Karpas-422 (cell line): ENCODE results near the gene MAMDC4. TPM values are rescaled to one million over a fixed set of nuclear protein-coding genes. Genes with fewer than 3 reads are reported as not detected.
"Not testable (repeated sequence)": the region's sequence is repeated elsewhere in the genome, so short reads cannot be mapped to it uniquely, and the experiment has no call there.

Experiments
- DNase-seq: peaks from one replicate; pipeline ENCODE4 v3.0.0-alpha.2; 2015
- H2AFZ ChIP-seq: fragments of 200-600 bp; sonication (generic); 2 replicates; pipeline ENCODE4 v1.6.1; 2014; ENCODE audit warnings: antibody characterized with exemption, low read length, mixed read lengths
- H3K27ac ChIP-seq: fragments of 200-600 bp; sonication (generic); 2 replicates; pipeline ENCODE4 v1.5.1; 2014; ENCODE audit warnings: mild to moderate bottlenecking, low read length, moderate library complexity
- H3K27me3 ChIP-seq: fragments of 200-600 bp; sonication (generic); 2 replicates; pipeline ENCODE4 v1.6.1; 2014; ENCODE audit warnings: low read length, mixed read lengths
- H3K36me3 ChIP-seq: fragments of 200-600 bp; sonication (generic); 2 replicates; pipeline ENCODE4 v1.6.1; 2014; ENCODE audit warnings: low read length, mixed read lengths; ENCODE audit not compliant: insufficient read depth
- H3K4me1 ChIP-seq: fragments of 200-600 bp; sonication (generic); 2 replicates; pipeline ENCODE4 v1.6.1; 2014; ENCODE audit warnings: mild to moderate bottlenecking, low read length, mixed read lengths
- H3K4me2 ChIP-seq: fragments of 200-600 bp; sonication (generic); 2 replicates; pipeline ENCODE4 v1.6.1; 2014; ENCODE audit warnings: low read length, low read depth, mild to moderate bottlenecking; ENCODE audit not compliant: poor library complexity, severe bottlenecking
- H3K4me3 ChIP-seq: fragments of 200-600 bp; sonication (generic); 2 replicates; pipeline ENCODE4 v1.5.1; 2014; ENCODE audit warnings: mild to moderate bottlenecking, antibody characterized with exemption, low read length, mixed read lengths
- H3K79me2 ChIP-seq: fragments of 200-600 bp; sonication (generic); 2 replicates; pipeline ENCODE4 v1.6.1; 2014; ENCODE audit warnings: mild to moderate bottlenecking, low read length, mixed read lengths
- H3K9ac ChIP-seq: fragments of 200-600 bp; sonication (generic); 2 replicates; pipeline ENCODE4 v1.6.0; 2014; ENCODE audit warnings: low read length
- H3K9me2 ChIP-seq: fragments of 200-600 bp; sonication (generic), shearing (Covaris generic); replicated peaks from 2 replicates; pipeline ENCODE4 v1.6.0; 2014; ENCODE audit warnings: mild to moderate bottlenecking, low read length, moderate library complexity; ENCODE audit not compliant: insufficient read depth
- H3K9me3 ChIP-seq: fragments of 300-700, 200-600 bp; sonication (generic); 2 replicates; pipeline ENCODE4 v1.6.1; 2014; ENCODE audit warnings: low read length, mixed read lengths
- H4K20me1 ChIP-seq: fragments of 200-600 bp; sonication (generic); 2 replicates; pipeline ENCODE4 v1.6.1; 2014; ENCODE audit warnings: mild to moderate bottlenecking, antibody characterized with exemption, low read length, low read depth; ENCODE audit not compliant: insufficient read depth
- total RNA-seq: library from RNA; depleted of rRNA; stranded (reverse); fragments of >200 nt; shearing (Covaris generic); gene quantifications from 2 replicates; pipeline ENCODE4 v1.2.3, GENCODE V29; 2014; ENCODE audit warnings: low replicate concordance

Gene MAMDC4
- total RNA-seq, 1 experiment from 2014 or later: 7.9 TPM

- H3K27ac ChIP-seq: no peak overlapping the region
- no peaks in the 10 kb centered on the region for H4K20me1 ChIP-seq
- no peak overlapping the region for H3K9ac ChIP-seq
- H3K4me3 ChIP-seq: no peak overlapping the region
- no peaks in the 10 kb centered on the region for H3K9me3 ChIP-seq
- no peaks in the 10 kb centered on the region for H3K79me2 ChIP-seq
- no peak for DNase-seq
- H2AFZ ChIP-seq: no peak overlapping the region
- peaks cover 7% of the 10 kb centered on the region for H3K4me1 ChIP-seq
- no peak overlapping the region for H3K4me2 ChIP-seq
- no peaks in the 10 kb centered on the region for H3K27me3 ChIP-seq
- no peaks in the 10 kb centered on the region for H3K9me2 ChIP-seq
- no peaks in the 10 kb centered on the region for H3K36me3 ChIP-seq
Observed at GRCh38 chr9:136835932-136836904, 15.9 kb upstream of the MAMDC4 start.

DNA sequence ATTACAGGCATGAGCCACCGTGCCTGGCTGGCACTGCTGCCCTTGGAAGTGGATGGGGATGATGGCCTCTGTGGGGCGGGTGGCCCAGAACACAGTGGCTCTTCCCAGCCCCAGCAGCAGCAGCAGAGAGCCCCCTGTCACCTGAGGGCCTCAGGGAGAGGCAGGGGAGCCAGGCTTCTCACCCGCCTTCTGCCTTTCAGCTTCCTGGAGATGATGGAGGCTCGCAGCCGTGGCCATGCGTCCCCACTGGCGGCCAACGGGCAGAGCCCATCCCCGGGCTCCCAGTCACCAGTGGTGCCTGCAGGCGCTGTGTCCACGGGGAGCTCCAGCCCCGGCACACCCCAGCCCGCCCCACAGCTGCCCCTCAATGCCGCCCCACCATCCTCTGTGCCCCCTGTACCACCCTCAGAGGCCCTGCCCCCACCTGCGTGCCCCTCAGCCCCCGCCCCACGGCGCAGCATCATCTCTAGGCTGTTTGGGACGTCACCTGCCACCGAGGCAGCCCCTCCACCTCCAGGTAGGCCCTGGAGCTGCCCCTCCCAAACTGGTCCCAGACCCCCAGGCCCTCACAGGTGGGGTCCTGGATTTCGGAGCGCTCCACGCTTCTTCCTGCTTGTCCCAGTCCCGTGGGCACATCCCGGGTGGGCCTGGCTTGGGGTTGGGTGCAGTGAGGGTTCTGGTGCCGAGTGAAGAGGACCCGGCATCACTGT, 14.8 kb upstream of the MAMDC4 start:
- no peaks in the 10 kb centered on the region for H3K36me3 ChIP-seq

DNA sequence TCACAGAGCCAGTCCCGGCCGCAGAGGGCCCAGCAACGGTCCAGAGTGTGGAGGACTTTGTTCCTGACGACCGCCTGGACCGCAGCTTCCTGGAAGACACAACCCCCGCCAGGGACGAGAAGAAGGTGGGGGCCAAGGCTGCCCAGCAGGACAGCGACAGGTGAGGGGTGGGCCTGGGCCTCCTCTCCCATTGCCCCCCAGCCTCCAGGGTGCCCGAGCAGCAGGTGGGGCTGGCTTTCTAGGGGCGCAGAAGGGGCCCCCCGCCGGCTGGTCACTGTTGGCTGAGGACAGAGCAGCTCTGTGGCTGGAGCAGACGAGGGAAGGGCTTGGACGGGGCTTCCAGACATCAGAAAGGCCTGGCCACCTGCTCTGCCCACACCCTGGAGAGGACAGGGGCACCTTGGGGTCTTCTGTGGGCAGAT, 14.3 kb upstream of the MAMDC4 start:
- H4K20me1 ChIP-seq, H3K4me2 ChIP-seq, H3K36me3 ChIP-seq, H3K9ac ChIP-seq, H3K79me2 ChIP-seq, H3K27me3 ChIP-seq, DNase-seq, H3K9me2 ChIP-seq, H3K9me3 ChIP-seq, H2AFZ ChIP-seq, H3K4me3 ChIP-seq, H3K27ac ChIP-seq: not testable (repeated sequence)
- peaks cover 21% of the 10 kb centered on the region for H3K4me1 ChIP-seq

More for the DNA sequence above, 14.8 kb upstream of the MAMDC4 start:
- no peak for DNase-seq
- Histone ChIP-seq H3K79me2 (no peaks in the 10 kb centered on the region), H3K9me2 (no peaks in the 10 kb centered on the region), H3K9ac (no peak overlapping the region), H3K4me2 (no peak overlapping the region), H3K27ac (no peak overlapping the region), H4K20me1 (no peaks in the 10 kb centered on the region), H3K4me1 (peaks cover 18% of the 10 kb centered on the region), H2AFZ (no peak overlapping the region), H3K27me3 (no peaks in the 10 kb centered on the region), H3K4me3 (no peak overlapping the region), H3K9me3 (no peaks in the 10 kb centered on the region)

DNA sequence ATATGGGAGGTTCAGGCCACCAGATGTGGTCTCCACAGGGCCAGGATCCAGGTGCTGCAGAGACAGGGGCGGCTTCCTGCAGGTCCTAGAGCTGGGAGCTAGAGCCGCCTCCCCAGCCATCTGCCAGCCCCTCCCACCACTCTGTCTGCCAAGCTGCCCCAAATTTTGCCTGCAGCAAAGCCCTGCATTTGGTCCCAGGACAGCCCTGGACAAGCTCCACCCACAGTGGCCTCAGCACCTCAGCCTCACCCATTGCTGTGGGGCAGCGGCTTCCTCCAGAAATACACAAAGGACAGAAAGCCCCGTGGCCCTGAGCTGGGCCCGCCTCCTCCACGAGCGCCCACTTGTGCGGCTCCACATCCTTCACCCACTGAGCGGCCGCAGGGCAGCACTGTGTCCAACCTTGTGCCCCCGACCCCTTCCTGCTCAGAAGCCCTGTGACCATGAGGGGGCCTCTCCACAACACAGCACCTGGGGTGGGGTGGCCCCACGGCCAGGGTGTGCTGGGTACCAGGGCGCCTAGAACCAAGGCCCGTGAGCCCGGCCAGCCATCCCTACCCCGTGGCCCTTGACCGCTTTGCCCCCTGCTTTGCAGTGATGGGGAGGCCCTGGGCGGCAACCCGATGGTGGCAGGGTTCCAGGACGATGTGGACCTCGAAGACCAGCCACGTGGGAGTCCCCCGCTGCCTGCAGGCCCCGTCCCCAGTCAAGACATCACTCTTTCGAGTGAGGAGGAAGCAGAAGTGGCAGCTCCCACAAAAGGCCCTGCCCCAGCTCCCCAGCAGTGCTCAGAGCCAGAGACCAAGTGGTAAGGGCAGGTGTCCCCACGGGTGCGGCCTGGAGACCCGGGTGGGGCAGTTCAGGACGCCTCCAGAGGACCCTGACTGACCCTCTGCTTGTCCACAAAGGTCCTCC, 13.6 kb upstream of the MAMDC4 start:
- Histone ChIP-seq H3K27me3 (no peaks in the 10 kb centered on the region), H3K27ac (no peak overlapping the region), H3K9me2 (no peaks in the 10 kb centered on the region), H3K9ac (no peak overlapping the region), H3K36me3 (no peaks in the 10 kb centered on the region), H2AFZ (no peak overlapping the region), H3K4me3 (no peak overlapping the region), H3K79me2 (no peaks in the 10 kb centered on the region), H3K4me2 (no peak overlapping the region), H3K9me3 (no peaks in the 10 kb centered on the region), H4K20me1 (no peaks in the 10 kb centered on the region), H3K4me1 (peaks cover 28% of the 10 kb centered on the region)
- DNase-seq: no peak

DNA sequence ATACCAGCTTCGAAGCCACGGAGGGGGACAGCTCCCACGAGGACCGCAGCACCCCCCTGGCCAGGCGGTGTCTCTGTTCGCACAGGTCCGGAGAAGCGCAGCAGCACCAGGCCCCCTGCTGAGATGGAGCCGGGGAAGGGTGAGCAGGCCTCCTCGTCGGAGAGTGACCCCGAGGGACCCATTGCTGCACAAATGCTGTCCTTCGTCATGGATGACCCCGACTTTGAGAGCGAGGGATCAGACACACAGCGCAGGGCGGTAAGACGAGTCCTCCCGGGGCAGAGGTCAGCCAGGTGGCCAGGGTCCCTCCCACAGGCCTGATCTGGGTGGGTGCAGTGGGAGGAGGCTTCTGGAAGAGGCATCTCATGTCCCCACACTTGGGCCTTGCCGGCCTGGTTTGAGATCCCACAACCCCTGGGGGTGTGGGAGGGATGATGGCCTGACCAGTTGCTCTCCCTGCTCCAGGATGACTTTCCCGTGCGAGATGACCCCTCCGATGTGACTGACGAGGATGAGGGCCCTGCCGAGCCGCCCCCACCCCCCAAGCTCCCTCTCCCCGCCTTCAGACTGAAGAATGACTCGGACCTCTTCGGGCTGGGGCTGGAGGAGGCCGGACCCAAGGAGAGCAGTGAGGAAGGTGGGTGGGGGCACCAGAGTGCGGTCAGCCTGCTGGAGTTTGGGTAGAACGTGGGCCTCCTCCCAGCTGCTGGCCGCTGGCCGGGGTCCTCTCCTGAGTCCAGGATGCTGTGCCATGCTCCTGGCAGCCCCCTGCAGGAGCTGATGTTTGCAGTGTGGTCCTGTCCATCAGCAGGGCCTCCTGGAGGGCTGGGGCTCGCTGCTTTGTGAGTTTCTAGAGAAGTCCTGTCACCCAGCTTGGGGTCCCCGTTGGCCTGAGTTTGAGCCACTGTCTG, 12.7 kb upstream of the MAMDC4 start:
- Histone ChIP-seq H4K20me1 (no peaks in the 10 kb centered on the region), H3K27me3 (no peaks in the 10 kb centered on the region), H3K9me3 (no peaks in the 10 kb centered on the region), H3K4me3 (no peak overlapping the region), H3K9ac (no peak overlapping the region), H3K4me2 (no peak overlapping the region), H3K79me2 (no peaks in the 10 kb centered on the region), H3K36me3 (no peaks in the 10 kb centered on the region), H3K9me2 (no peaks in the 10 kb centered on the region), H3K4me1 (peaks cover 29% of the 10 kb centered on the region), H3K27ac (no peak overlapping the region), H2AFZ (no peak overlapping the region)
- DNase-seq: no peak

DNA sequence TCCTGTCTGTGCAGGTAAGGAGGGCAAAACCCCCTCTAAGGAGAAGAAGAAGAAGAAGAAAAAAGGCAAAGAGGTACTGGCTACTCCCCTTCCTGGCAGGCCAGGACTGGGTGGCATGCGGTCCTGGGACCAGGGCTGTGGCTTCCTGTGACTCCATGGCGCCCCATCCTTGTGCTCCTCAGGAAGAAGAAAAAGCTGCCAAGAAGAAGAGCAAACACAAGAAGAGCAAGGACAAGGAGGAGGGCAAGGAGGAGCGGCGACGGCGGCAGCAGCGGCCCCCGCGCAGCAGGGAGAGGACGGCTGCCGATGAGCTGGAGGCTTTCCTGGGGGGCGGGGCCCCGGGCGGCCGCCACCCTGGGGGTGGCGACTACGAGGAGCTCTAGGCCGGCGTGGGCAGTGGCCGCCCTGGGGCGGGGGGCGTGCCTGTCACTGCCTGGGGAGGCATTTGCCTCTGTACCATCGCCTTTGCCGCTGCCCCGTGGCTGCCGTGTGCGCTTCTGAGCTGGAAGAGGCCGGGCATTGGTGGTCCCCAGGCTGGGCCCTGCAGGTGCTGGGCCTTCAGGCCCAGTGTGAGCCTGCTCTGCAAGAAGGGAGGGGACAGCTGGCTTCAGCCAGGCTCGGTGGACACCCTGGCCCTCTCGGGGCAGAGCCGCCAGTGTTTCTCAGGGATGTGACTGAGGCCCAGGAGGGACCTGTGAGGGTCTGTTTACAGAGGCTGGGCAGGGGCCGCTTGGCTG, 11.8 kb upstream of the MAMDC4 start:
- Histone ChIP-seq H3K9ac (no peak overlapping the region), H3K4me2 (no peak overlapping the region), H3K9me2 (no peaks in the 10 kb centered on the region), H3K4me3 (no peak overlapping the region), H3K9me3 (no peaks in the 10 kb centered on the region), H3K4me1 (peaks cover 29% of the 10 kb centered on the region), H3K79me2 (no peaks in the 10 kb centered on the region), H3K27ac (no peak overlapping the region), H3K36me3 (no peaks in the 10 kb centered on the region), H3K27me3 (no peaks in the 10 kb centered on the region), H4K20me1 (no peaks in the 10 kb centered on the region), H2AFZ (no peak overlapping the region)
- no peak for DNase-seq
